GM23248 (cell line): ENCODE data around the gene GOLPH3. TPM values are rescaled to one million over a fixed set of nuclear protein-coding genes. Genes with fewer than 3 reads are reported as not detected.

Source experiments
- DNase-seq: peaks from one replicate; pipeline ENCODE4 v3.0.0-alpha.2; 2015
- H2AFZ ChIP-seq: fragments of 200-600 bp; sonication (generic); 2 replicates; pipeline ENCODE4 v1.6.1; 2016; ENCODE audit warnings: antibody characterized with exemption
- H3F3A ChIP-seq: fragments of 200-600 bp; sonication (generic); 2 replicates; pipeline ENCODE4 v1.6.1; 2016; ENCODE audit warnings: mild to moderate bottlenecking, antibody characterized with exemption, mixed run types; ENCODE audit not compliant: insufficient read depth
- H3K27ac ChIP-seq: fragments of 200-600 bp; sonication (generic); 2 replicates; pipeline ENCODE4 v1.5.1; 2016; ENCODE audit warnings: mild to moderate bottlenecking
- H3K27me3 ChIP-seq: fragments of 200-600 bp; sonication (generic); replicated peaks from 2 replicates; pipeline ENCODE4 v1.6.1; 2016; ENCODE audit warnings: mild to moderate bottlenecking; ENCODE audit not compliant: insufficient read depth
- H3K36me3 ChIP-seq: fragments of 200-600 bp; sonication (generic); 2 replicates; pipeline ENCODE4 v1.6.1; 2016; ENCODE audit warnings: low read depth, mild to moderate bottlenecking
- H3K4me1 ChIP-seq: fragments of 200-600 bp; sonication (generic); 2 replicates; pipeline ENCODE4 v1.6.1; 2016; ENCODE audit warnings: mild to moderate bottlenecking; ENCODE audit not compliant: insufficient read depth
- H3K4me2 ChIP-seq: fragments of 200-600 bp; sonication (generic); one replicate; pipeline ENCODE4 v1.6.1; 2016; ENCODE audit warnings: mild to moderate bottlenecking; ENCODE audit not compliant: unreplicated experiment
- H3K4me3 ChIP-seq: fragments of 200-600 bp; sonication (generic); 2 replicates; pipeline ENCODE4 v1.5.1; 2016; ENCODE audit warnings: mild to moderate bottlenecking
- H3K79me2 ChIP-seq: fragments of 200-600 bp; sonication (generic); 2 replicates; pipeline ENCODE4 v1.6.1; 2016; ENCODE audit warnings: mild to moderate bottlenecking; ENCODE audit not compliant: insufficient read depth
- H3K9ac ChIP-seq: fragments of 200-600 bp; sonication (generic); 2 replicates; pipeline ENCODE4 v1.6.1; 2016; ENCODE audit warnings: mild to moderate bottlenecking
- H3K9me2 ChIP-seq: fragments of 200-600 bp; sonication (generic); 2 replicates; pipeline ENCODE4 v1.6.1; 2016; ENCODE audit warnings: mixed run types, mild to moderate bottlenecking, moderate library complexity; ENCODE audit not compliant: insufficient read depth
- H3K9me3 ChIP-seq: fragments of 200-600 bp; sonication (generic); one replicate; pipeline ENCODE4 v1.6.1; 2017; ENCODE audit warnings: low read depth
- H4K20me1 ChIP-seq: fragments of 200-600 bp; sonication (generic); 2 replicates; pipeline ENCODE4 v1.6.0; 2016; ENCODE audit not compliant: insufficient read depth
- EZH2 ChIP-seq: fragments of 200-600 bp; sonication (generic); IDR thresholded peaks from 2 replicates; pipeline ENCODE4 v1.6.1; 2018; ENCODE audit warnings: antibody characterized with exemption, mild to moderate bottlenecking; ENCODE audit not compliant: insufficient read depth, poor library complexity, severe bottlenecking
- EZH2phosphoT487 ChIP-seq: fragments of 200-600 bp; sonication (generic); IDR thresholded peaks from 2 replicates; pipeline ENCODE4 v1.6.1; 2018; ENCODE audit warnings: antibody characterized with exemption, moderate library complexity, mild to moderate bottlenecking, low read depth; ENCODE audit not compliant: insufficient read depth
- WGBS, 2 experiments: methylation state at CpG; one replicate each; pipeline ENCODE4 v1.1.6; 2015 to 2017; ENCODE audit warnings: low lambda C conversion rate in 2 of 2, low coverage in 1 of 2; ENCODE audit errors: missing lambda C conversion rate in 2 of 2; 5-methylcytosine and 5-hydroxymethylcytosine counted together
- in situ Hi-C: fragments of 300-500 bp; cut with MboI; formaldehyde crosslinking; loops from 2 replicates; pipeline ENCODE4 v1.15.0; 2020
- polyA plus RNA-seq: library from polyadenylated mRNA; unstranded; fragments of >200 nt; fragmentation: Nextera tagmentation; extraction: Ambion mirVana; gene quantifications from 2 replicates; pipeline ENCODE4 v1.2.1, GENCODE V29; 2016
- total RNA-seq: library from RNA; depleted of rRNA; stranded (reverse); fragments of >200 nt; shearing (Covaris generic); gene quantifications from 2 replicates; pipeline ENCODE4 v1.2.3, GENCODE V29; 2014

The GOLPH3 gene
- total and polyA plus RNA-seq, 2 experiments from 2014 or later = 102 to 120 TPM

DNA sequence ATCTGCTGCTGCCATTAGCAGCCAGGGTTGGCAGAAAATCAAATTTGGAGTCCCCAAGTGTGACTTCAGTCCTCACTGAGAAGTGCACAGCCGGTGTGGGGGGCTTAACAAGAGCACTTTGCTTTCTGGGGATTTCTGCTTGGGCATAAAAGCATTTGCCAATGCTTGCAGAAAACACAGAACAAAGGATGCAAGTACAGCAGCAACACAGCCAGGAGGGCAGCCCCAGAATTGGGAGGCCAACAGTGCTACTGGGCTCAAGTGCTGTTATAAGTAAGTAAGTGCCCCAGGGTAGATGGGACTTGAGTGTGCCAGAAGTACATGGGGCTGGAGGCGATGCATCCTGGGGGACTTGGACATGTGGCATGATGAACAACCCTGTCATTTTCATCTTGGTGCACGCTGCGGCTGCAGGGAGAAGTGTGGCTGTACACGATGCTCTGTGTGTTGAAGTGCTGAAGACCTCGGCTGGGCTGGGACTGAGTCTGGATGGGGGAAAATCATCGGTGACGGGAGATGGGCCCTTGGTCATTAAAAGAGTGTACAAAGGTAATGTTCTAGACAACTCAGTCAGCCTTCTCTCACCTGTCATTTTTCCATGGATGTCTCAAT is 73.3 kb downstream of the GOLPH3 start:
- Histone ChIP-seq H2AFZ (no peak overlapping the region), H3K4me3 (no peak overlapping the region), H3F3A (peaks cover 11% of the 10 kb centered on the region), H3K27ac (no peak overlapping the region), H3K9me2 (no peaks in the 10 kb centered on the region), H4K20me1 (no peaks in the 10 kb centered on the region), H3K4me2 (no peak overlapping the region), H3K9me3 (no peaks in the 10 kb centered on the region), H3K36me3 (peaks cover 69% of the 10 kb centered on the region), H3K4me1 (no peaks in the 10 kb centered on the region), H3K27me3 (no peaks in the 10 kb centered on the region), H3K79me2 (0 out of 2 replicates have a peak, but pooled peaks cover 11% of the 10 kb centered on the region), H3K9ac (no peak overlapping the region)
- no peak for TF ChIP-seq EZH2phosphoT487
- no peak for TF ChIP-seq EZH2
- in situ Hi-C loops = no loop called here
- DNase-seq = no peak
- WGBS, 2 experiments = 82 to 86% methylated on average over 8 of the region's 8 CpGs

- WGBS, 2 experiments = 34 to 38% methylated on average over 6 of the region's 6 CpGs
- peak; percentile 19 for DNase-seq
- no peaks in the 10 kb centered on the region for H3K9me3 ChIP-seq
- H3K9me2 ChIP-seq = no peaks in the 10 kb centered on the region
- no peaks in the 10 kb centered on the region for H4K20me1 ChIP-seq
- H3K27ac ChIP-seq = no peak overlapping the region
- TF ChIP-seq EZH2phosphoT487 (no peak), EZH2 (no peak)
- no peaks in the 10 kb centered on the region for H3K27me3 ChIP-seq
- no peak overlapping the region for H3K4me3 ChIP-seq
- no peaks in the 10 kb centered on the region for H3K4me1 ChIP-seq
- H2AFZ ChIP-seq = no peak overlapping the region
- in situ Hi-C loops = no loop called here
- H3K79me2 ChIP-seq = 0 out of 2 replicates have a peak, but pooled peaks cover 6% of the 10 kb centered on the region
- no peak overlapping the region for H3K9ac ChIP-seq
- H3F3A ChIP-seq = peaks cover 11% of the 10 kb centered on the region
- peaks cover 63% of the 10 kb centered on the region for H3K36me3 ChIP-seq
- H3K4me2 ChIP-seq = no peak overlapping the region
These were observed 73.9 kb downstream of the GOLPH3 start for GRCh38 chr5:32100230-32100629.

DNA sequence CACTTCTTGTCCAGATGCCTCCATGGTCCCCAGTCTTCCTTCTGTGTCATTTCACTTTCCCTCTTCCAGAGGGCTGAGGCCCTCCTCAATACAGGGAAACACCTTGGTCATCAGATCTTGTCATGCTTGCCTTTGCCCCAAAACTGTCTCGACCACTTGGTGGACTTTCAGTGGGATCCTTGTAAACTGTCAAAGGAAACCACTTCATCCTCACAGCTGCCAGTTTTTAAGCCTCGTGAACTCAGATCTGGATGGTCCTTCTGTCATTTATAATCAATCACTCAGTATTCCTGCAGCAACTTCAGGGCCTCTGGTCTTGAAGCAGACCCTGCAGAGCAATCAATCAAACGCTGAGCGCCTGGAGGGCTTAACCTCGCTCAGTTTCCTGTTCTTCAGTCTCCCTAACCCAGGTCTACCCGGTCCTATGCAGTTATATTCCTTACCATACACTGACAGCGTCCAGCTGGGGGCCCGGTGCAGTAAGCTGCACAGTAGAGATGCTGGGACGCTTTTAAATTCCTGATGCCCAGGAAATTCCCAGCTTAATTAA is 74.6 kb downstream of the GOLPH3 start:
- in situ Hi-C loops = loop anchor here (10.0 kb wide), 1 partner anchor 525 kb away; no protein-coding TSS in a partner anchor
- TF ChIP-seq EZH2phosphoT487 (no peak), EZH2 (no peak)
- 85% methylated on average over 9 of the region's 9 CpGs for WGBS, 2 experiments
- no peaks in the 10 kb centered on the region for H3K9me3 ChIP-seq
- H4K20me1 ChIP-seq = no peaks in the 10 kb centered on the region
- H3K4me1 ChIP-seq = no peaks in the 10 kb centered on the region
- no peaks in the 10 kb centered on the region for H3K9me2 ChIP-seq
- peaks cover 56% of the 10 kb centered on the region for H3K36me3 ChIP-seq
- no peak overlapping the region for H3K27ac ChIP-seq
- H3F3A ChIP-seq = peaks cover 11% of the 10 kb centered on the region; the same call in 1 of the 2 replicates
- no peak for DNase-seq
- H3K9ac ChIP-seq = no peak overlapping the region
- H3K79me2 ChIP-seq = no peaks in the 10 kb centered on the region
- H3K27me3 ChIP-seq = no peaks in the 10 kb centered on the region
- no peak overlapping the region for H2AFZ ChIP-seq
- H3K4me3 ChIP-seq = no peak overlapping the region
- H3K4me2 ChIP-seq = no peak overlapping the region

GRCh38 chr5:32098890-32099310 is 75.2 kb downstream of the GOLPH3 start:
- in situ Hi-C loops = loop anchor here (10.0 kb wide), 1 partner anchor 524 kb away; no protein-coding TSS in a partner anchor
- H3K9ac ChIP-seq = no peak overlapping the region
- no peaks in the 10 kb centered on the region for H3K4me1 ChIP-seq
- no peaks in the 10 kb centered on the region for H3K9me2 ChIP-seq
- H2AFZ ChIP-seq = no peak overlapping the region
- no peaks in the 10 kb centered on the region for H3K27me3 ChIP-seq
- H3K9me3 ChIP-seq = no peaks in the 10 kb centered on the region
- H4K20me1 ChIP-seq = no peaks in the 10 kb centered on the region
- no peak overlapping the region for H3K4me3 ChIP-seq
- WGBS, 2 experiments = 91 to 92% methylated on average over 11 of the region's 11 CpGs
- no peaks in the 10 kb centered on the region for H3K79me2 ChIP-seq
- no peak for DNase-seq
- H3K36me3 ChIP-seq = peaks cover 51% of the 10 kb centered on the region
- H3K27ac ChIP-seq = no peak overlapping the region
- peaks cover 16% of the 10 kb centered on the region; the same call in 1 of the 2 replicates for H3F3A ChIP-seq
- H3K4me2 ChIP-seq = no peak overlapping the region
- no peak for TF ChIP-seq EZH2phosphoT487
- TF ChIP-seq EZH2 = no peak
